K562 (cell line): ENCODE data around the gene SMURF1. TPM values are rescaled to one million over a fixed set of nuclear protein-coding genes. Genes with fewer than 3 reads are reported as not detected.
A peak's percentile ranks its signal among the peaks of the same experiment; 100 is the strongest.

Experiments used
- ATAC-seq: fragments of 200-7000 bp; cut with Tn5 transposase; 3 replicates; pipeline ENCODE4 v1.9.1; 2020; ENCODE audit warnings: moderate library complexity
- BruUV-seq: library from RNA; stranded (reverse); fragments of 400-500 nt; replicated peaks from 2 replicates; lab custom pipeline; 2021; lab: Mats Ljungman, UMichigan
- CTCF ChIA-PET: fragments of 300-600 bp; formaldehyde crosslinking; extraction: SDS; loops from one replicate; lab custom pipeline; 2021; ENCODE audit warnings: low intra/inter-chr PET ratio; lab: Yijun Ruan, JAX
- POLR2A ChIA-PET: fragments of 300-600, 350-650 bp; sonication (Branson Sonifier 250); formaldehyde crosslinking; extraction: SDS; loops from one replicate; lab custom pipeline; 2021; ENCODE audit warnings: antibody characterized with exemption, inconsistent platforms; lab: Yijun Ruan, JAX
- DNase-seq, 4 experiments: peaks; one replicate each; pipeline versions ENCODE4 v3.0.0 to v3.0.0-alpha.2; 2011 to 2018; ENCODE audit warnings: low spot score in 3 of 4, mixed read lengths in 3 of 4; ENCODE audit errors: extremely low read depth in 1 of 4
- FAIRE-seq: peaks from 2 replicates; lab custom pipeline; 2011; peaks lifted over from hg19 to GRCh38; lab: Jason Lieb, UNC
- H2AFZ ChIP-seq: 2 replicates; pipeline ENCODE4 v1.6.0; 2011; ENCODE audit warnings: low read depth, low read length, control low read depth, inconsistent platforms
- H3K27ac ChIP-seq: fragments of 200-600 bp; 3 replicates; pipeline ENCODE4 v1.8.0; 2011; ENCODE audit warnings: low read depth, mild to moderate bottlenecking, control low read depth, inconsistent platforms, low read length, moderate library complexity, mixed read lengths; ENCODE audit errors: extremely low read depth
- H3K27me3 ChIP-seq, 2 experiments: fragments of 300-600 bp in 1 of 2; 2 replicates in 1 of 2; 3 replicates in 1 of 2; pipeline versions ENCODE4 v1.6.0 to v1.8.0; 2011; ENCODE audit warnings: inconsistent platforms in 2 of 2, low read length in 2 of 2, mild to moderate bottlenecking in 1 of 2, mixed read lengths in 1 of 2, moderate library complexity in 1 of 2; ENCODE audit not compliant: control insufficient read depth in 2 of 2, insufficient read depth in 2 of 2
- H3K36me3 ChIP-seq: fragments of 300-600 bp; 3 replicates; pipeline ENCODE4 v1.8.0; 2011; ENCODE audit warnings: mild to moderate bottlenecking, low read length, inconsistent platforms; ENCODE audit not compliant: control insufficient read depth, insufficient read depth
- H3K4me1 ChIP-seq, 2 experiments: fragments of 200-600 bp in 1 of 2; replicated peaks in 1 of 2; 2 replicates in 1 of 2; 3 replicates in 1 of 2; pipeline versions ENCODE4 v1.5.1 to v1.8.0; 2011; ENCODE audit warnings: inconsistent platforms in 2 of 2, low read length in 2 of 2, mild to moderate bottlenecking in 1 of 2, mixed read lengths in 1 of 2, moderate library complexity in 1 of 2; ENCODE audit not compliant: control insufficient read depth in 2 of 2, insufficient read depth in 2 of 2
- H3K4me2 ChIP-seq: 2 replicates; pipeline ENCODE4 v1.6.1; 2011; ENCODE audit warnings: low read length, control low read depth, inconsistent platforms, mixed read lengths; ENCODE audit not compliant: insufficient read depth
- H3K4me3 ChIP-seq: fragments of 200-600 bp; sonication (generic), shearing (Covaris generic); 2 replicates; pipeline ENCODE4 v1.5.1; 2016; ENCODE audit warnings: control low read depth, inconsistent platforms
- H3K79me2 ChIP-seq: fragments of 200-600 bp; 3 replicates; pipeline ENCODE4 v1.8.0; 2011; ENCODE audit warnings: low read length, inconsistent platforms; ENCODE audit not compliant: control insufficient read depth, insufficient read depth
- H3K9ac ChIP-seq, 2 experiments: 2 replicates each; pipeline versions ENCODE4 v1.6.0 to v1.6.1; 2011; ENCODE audit warnings: low read depth in 2 of 2, low read length in 2 of 2, control low read depth in 1 of 2, inconsistent platforms in 1 of 2, mild to moderate bottlenecking in 1 of 2, mixed read lengths in 1 of 2; ENCODE audit not compliant: insufficient read depth in 1 of 2
- H3K9me1 ChIP-seq: one replicate; pipeline ENCODE4 v1.6.0; 2011; ENCODE audit warnings: inconsistent platforms, mild to moderate bottlenecking, low read length, moderate library complexity; ENCODE audit not compliant: control insufficient read depth, insufficient read depth
- H3K9me3 ChIP-seq: replicated peaks from 2 replicates; pipeline ENCODE4 v1.5.1; 2011; ENCODE audit warnings: low read depth, low read length, inconsistent platforms; ENCODE audit not compliant: control insufficient read depth, insufficient read depth
- H4K20me1 ChIP-seq: replicated peaks from 2 replicates; pipeline ENCODE4 v1.6.1; 2011; ENCODE audit warnings: low read length, inconsistent platforms, mixed read lengths; ENCODE audit not compliant: control insufficient read depth, insufficient read depth
- CBFB ChIP-seq: sonication (generic); formaldehyde crosslinking; IDR thresholded peaks from 2 replicates; pipeline ENCODE4 v1.4.0; 2020; ENCODE audit warnings: mild to moderate bottlenecking, missing genetic modification reagents
- ETV1 ChIP-seq: fragments of 450-650 bp; conservative IDR thresholded peaks from 2 replicates; pipeline ENCODE4 v1.6.1; 2016; ENCODE audit warnings: missing genetic modification characterization, control low read depth, low read depth, missing compliant biosample characterization
- HMGXB4 ChIP-seq: sonication (generic); formaldehyde crosslinking; IDR thresholded peaks from 2 replicates; pipeline ENCODE4 v1.8.1; 2023; ENCODE audit warnings: mild to moderate bottlenecking, missing genetic modification reagents
- MCM5 ChIP-seq: fragments of 450-650 bp; IDR thresholded peaks from 2 replicates; pipeline ENCODE4 v1.6.1; 2016; ENCODE audit warnings: low read depth
- RAD21 ChIP-seq, 2 experiments: fragments of 250-450 bp in 1 of 2; fragments of 450-650 bp in 1 of 2; sonication (Bioruptor Pico) in 1 of 2; formaldehyde crosslinking in 1 of 2; IDR thresholded peaks in 1 of 2; conservative IDR thresholded peaks in 1 of 2; 2 replicates each; pipeline versions ENCODE4 v1.4.0 to v1.8.0; 2020 to 2022; ENCODE audit warnings: mild to moderate bottlenecking in 2 of 2, moderate library complexity in 1 of 2
- STAG1 ChIP-seq: sonication (generic); formaldehyde crosslinking; IDR thresholded peaks from 2 replicates; pipeline ENCODE4 v1.5.0; 2020; ENCODE audit warnings: missing genetic modification reagents, borderline replicate concordance
- STAT5B ChIP-seq: fragments of 250-450 bp; sonication (Bioruptor Pico); IDR thresholded peaks from 2 replicates; pipeline ENCODE4 v1.8.0; 2021; ENCODE audit warnings: mild to moderate bottlenecking, inconsistent platforms
- TARDBP ChIP-seq: fragments of 450-650 bp; IDR thresholded peaks from 2 replicates; pipeline ENCODE4 v1.6.1; 2016
- TEAD4 ChIP-seq, 2 experiments: sonication (generic) in 1 of 2; formaldehyde crosslinking in 1 of 2; IDR thresholded peaks; 2 replicates each; pipeline versions ENCODE4 v1.6.1 to v1.8.0; 2012 to 2022; ENCODE audit warnings: borderline replicate concordance in 1 of 2, inconsistent platforms in 1 of 2, low read length in 1 of 2, mild to moderate bottlenecking in 1 of 2, missing genetic modification reagents in 1 of 2
- TFE3 ChIP-seq: fragments of 450-650 bp; formaldehyde crosslinking; IDR thresholded peaks from 2 replicates; pipeline ENCODE4 v1.4.0; 2020; ENCODE audit warnings: mild to moderate bottlenecking, mixed read lengths
- ZNF121 ChIP-seq: sonication (generic); formaldehyde crosslinking; conservative IDR thresholded peaks from 2 replicates; pipeline ENCODE4 v1.8.0; 2022; ENCODE audit warnings: missing genetic modification reagents
- WGBS: fragments of 100-300 bp; shearing (Covaris generic); methylation state at CpG from one replicate; pipeline ENCODE4 v1.1.6; 2016; ENCODE audit warnings: low coverage, mixed read lengths; ENCODE audit not compliant: insufficient coverage; ENCODE audit errors: missing lambda C conversion rate; 5-methylcytosine and 5-hydroxymethylcytosine counted together
- in situ Hi-C: fragments of 300-500 bp; cut with MboI; formaldehyde crosslinking; loops from 4 replicates; pipeline ENCODE4 v1.15.0; 2018; ENCODE audit warnings: inconsistent platforms, mixed read lengths
- intact Hi-C: fragments of 100-400 bp; cut with micrococcal nuclease; formaldehyde crosslinking; loops from 2 replicates; pipeline ENCODE4 v1.14.2; 2022
- polyA plus RNA-seq, 8 experiments: library from polyadenylated mRNA; depleted of rRNA in 4 of 8; stranded (reverse) in 5 of 8; unstranded in 3 of 8; fragments of >200 nt; fragmentation: Nextera tagmentation in 2 of 8; fragmentation: Illumina TruSeq in 1 of 8; extraction: Ambion mirVana in 2 of 8; extraction: Trizol in 1 of 8; gene quantifications; 2 replicates each; pipeline versions ENCODE4 v1.2.1 to v1.2.3, GENCODE V29; 2011 to 2014; ENCODE audit warnings: inconsistent platforms in 1 of 8, missing spikeins in 1 of 8
- total RNA-seq, 7 experiments: library from RNA; depleted of rRNA in 6 of 7; stranded (reverse); fragments of >200 nt in 6 of 7; fragmentation: Illumina TruSeq in 2 of 7; extraction: Trizol in 2 of 7; gene quantifications; 2 replicates each; pipeline versions ENCODE4 v1.2.1 to v1.2.3, GENCODE V29; 2011 to 2021; ENCODE audit warnings: low replicate concordance in 1 of 7

SMURF1 gene
- total and polyA plus RNA-seq, 9 of the 15 experiments (the other 6 are each of a cell fraction or from before 2014, with no cell fraction given): 1.0 to 20.1 (median 12.6) TPM

- ChIA-PET CTCF (interaction anchor here (0.6 to 3.2 kb wide), 3 partner anchors 230 to 297 kb away, joined by 3 to 56 read pairs (median 6); no protein-coding TSS in a partner anchor), POLR2A (no interaction called here)
- BruUV-seq: no TSS peak
- H3K27ac ChIP-seq: no peak overlapping the region
- DNase-seq (peak; percentile 87 to 89 (median 88)), ATAC-seq (peak; percentile 95), FAIRE-seq (peak; percentile 86)
- in situ Hi-C loops: loop anchor here (5.0 kb wide), 1 partner anchor 277 kb away; no protein-coding TSS in a partner anchor
- H3K79me2 ChIP-seq: no peaks in the 10 kb centered on the region
- H2AFZ ChIP-seq: no peak overlapping the region
- H3K4me2 ChIP-seq: no peak overlapping the region
- no peak overlapping the region for H3K4me3 ChIP-seq
- H3K9ac ChIP-seq: 0 out of 4 replicates have a peak overlapping the region, but pooled peaks of 1 of the 2 experiments have one; percentile 39
- H3K9me1 ChIP-seq: peaks cover 3% of the 10 kb centered on the region
- intact Hi-C loops: loop anchor here (1.0 to 5.0 kb wide), 3 partner anchors 102 to 273 kb away; partner anchors contain the start of genes MYH16 and SMURF1
- peaks cover 90% of the 10 kb centered on the region for H3K36me3 ChIP-seq
- H4K20me1 ChIP-seq: peaks cover 10% of the 10 kb centered on the region; the same call in 1 of the 2 replicates
- no peaks in the 10 kb centered on the region; a peak in 3 of 5 replicates for H3K4me1 ChIP-seq
- no peaks in the 10 kb centered on the region for H3K27me3 ChIP-seq
- 77% methylated on average over 31 of the region's 31 CpGs for WGBS
- no peaks in the 10 kb centered on the region for H3K9me3 ChIP-seq
- TF ChIP-seq TARDBP (no peak), STAT5B (CRISPR knock-in tag) (no peak), HMGXB4 (0 out of 2 replicates have a peak, but pooled peaks have one; percentile 34), ETV1 (tag) (no peak), RAD21 (CRISPR knock-in tag; conservative IDR thresholded peaks at IDR 0.05 in 1 of 2, IDR thresholded peaks at IDR 0.05 in 1 of 2) (peak; percentile 87 to 92), MCM5 (no peak), STAG1 (peak; percentile 83; the same call in 1 of the 2 replicates), TEAD4 (IDR thresholded peaks at IDR 0.05; ENCODE audit: low read length) (peak; percentile 11; the same call in 1 of the 2 replicates), TEAD4 (CRISPR knock-in tag; IDR thresholded peaks at IDR 0.05; ENCODE audit: borderline replicate concordance) (no peak), CBFB (CRISPR knock-in tag) (0 out of 2 replicates have a peak, but pooled peaks have one; percentile 21), TFE3 (CRISPR knock-in tag) (no peak), ZNF121 (CRISPR knock-in tag) (peak; percentile 31; the same call in 1 of the 2 replicates)
These were observed 103.6 kb downstream of the SMURF1 start for GRCh38 chr7:99040104-99040958.
